H9 (cell line): ENCODE data around the gene EFNA5. TPM values are rescaled to one million over a fixed set of nuclear protein-coding genes. Genes with fewer than 3 reads are reported as not detected.

Experiments used
- DNase-seq: peaks from one replicate; pipeline ENCODE4 v3.0.0-alpha.2; 2017
- H2AFZ ChIP-seq: one replicate; pipeline ENCODE4 v1.6.1; 2013; ENCODE audit warnings: mild to moderate bottlenecking, low read length, control low read depth, moderate library complexity
- H2AK5ac ChIP-seq: 2 replicates; pipeline ENCODE4 v1.6.1; 2013; ENCODE audit warnings: low read length, control low read depth, mixed read lengths; ENCODE audit not compliant: insufficient read length
- H2BK120ac ChIP-seq: one replicate; pipeline ENCODE4 v1.6.1; 2013; ENCODE audit warnings: low read depth, mild to moderate bottlenecking, low read length, control low read depth, inconsistent platforms; ENCODE audit not compliant: poor library complexity, severe bottlenecking
- H2BK12ac ChIP-seq: 2 replicates; pipeline ENCODE4 v1.6.1; 2013; ENCODE audit warnings: low read length, control low read depth, mixed read lengths, low read depth; ENCODE audit not compliant: insufficient read length
- H2BK15ac ChIP-seq: 2 replicates; pipeline ENCODE4 v1.6.1; 2013; ENCODE audit warnings: low read depth, low read length, control low read depth
- H2BK20ac ChIP-seq: one replicate; pipeline ENCODE4 v1.6.1; 2013; ENCODE audit warnings: low read depth, mild to moderate bottlenecking, low read length, control low read depth, inconsistent platforms; ENCODE audit not compliant: poor library complexity, severe bottlenecking
- H2BK5ac ChIP-seq: 2 replicates; pipeline ENCODE4 v1.6.1; 2013; ENCODE audit warnings: low read length, control low read depth, mixed read lengths; ENCODE audit not compliant: insufficient read length
- H3K14ac ChIP-seq: 2 replicates; pipeline ENCODE4 v1.6.1; 2013; ENCODE audit warnings: low read length, control low read depth; ENCODE audit not compliant: insufficient read depth
- H3K18ac ChIP-seq: 2 replicates; pipeline ENCODE4 v1.6.1; 2013; ENCODE audit warnings: low read depth, mild to moderate bottlenecking, mixed read lengths, low read length, control low read depth; ENCODE audit not compliant: insufficient read length
- H3K23ac ChIP-seq: 2 replicates; pipeline ENCODE4 v1.6.1; 2013; ENCODE audit warnings: low read length, control low read depth, mixed read lengths, low read depth; ENCODE audit not compliant: insufficient read length
- H3K23me2 ChIP-seq: 2 replicates; pipeline ENCODE4 v1.6.1; 2013; ENCODE audit warnings: low read depth, mild to moderate bottlenecking, mixed read lengths, low read length, control low read depth; ENCODE audit not compliant: insufficient read length, poor library complexity, severe bottlenecking
- H3K27ac ChIP-seq: 2 replicates; pipeline ENCODE4 v1.5.1; 2013; ENCODE audit warnings: low read length, control low read depth, mixed read lengths, low read depth; ENCODE audit not compliant: insufficient read length
- H3K27me3 ChIP-seq: 2 replicates; pipeline ENCODE4 v1.6.1; 2013; ENCODE audit warnings: low read length, control low read depth, inconsistent platforms; ENCODE audit not compliant: insufficient read depth
- H3K4ac ChIP-seq: 2 replicates; pipeline ENCODE4 v1.6.1; 2013; ENCODE audit warnings: low read depth, mild to moderate bottlenecking, control low read depth, inconsistent platforms, low read length, moderate library complexity
- H3K4me1 ChIP-seq: 2 replicates; pipeline ENCODE4 v1.6.1; 2013; ENCODE audit warnings: low read length, control low read depth, inconsistent platforms; ENCODE audit not compliant: insufficient read depth
- H3K4me2 ChIP-seq: 2 replicates; pipeline ENCODE4 v1.6.1; 2013; ENCODE audit warnings: low read length, control low read depth, mixed read lengths; ENCODE audit not compliant: insufficient read length, insufficient read depth
- H3K56ac ChIP-seq: 2 replicates; pipeline ENCODE4 v1.6.1; 2013; ENCODE audit warnings: low read depth, mild to moderate bottlenecking, mixed read lengths, low read length, control low read depth; ENCODE audit not compliant: insufficient read length
- H3K79me1 ChIP-seq: 2 replicates; pipeline ENCODE4 v1.6.1; 2013; ENCODE audit warnings: low read depth, mild to moderate bottlenecking, moderate library complexity, low read length, control low read depth, inconsistent platforms; ENCODE audit not compliant: insufficient read depth, poor library complexity, severe bottlenecking
- H3K79me2 ChIP-seq: 2 replicates; pipeline ENCODE4 v1.6.1; 2013; ENCODE audit warnings: low read length, control low read depth, inconsistent platforms; ENCODE audit not compliant: insufficient read depth
- H3K9ac ChIP-seq: 2 replicates; pipeline ENCODE4 v1.6.1; 2013; ENCODE audit warnings: low read length, control low read depth, mixed read lengths; ENCODE audit not compliant: insufficient read length; ENCODE audit errors: extremely low read depth
- H3K9me3 ChIP-seq: one replicate; pipeline ENCODE4 v1.6.1; 2013; ENCODE audit warnings: low read depth, low read length, inconsistent platforms; ENCODE audit not compliant: control insufficient read depth
- H3T11ph ChIP-seq: one replicate; pipeline ENCODE4 v1.6.1; 2013; ENCODE audit warnings: mild to moderate bottlenecking, low read length, control low read depth, inconsistent platforms
- H4K20me1 ChIP-seq: one replicate; pipeline ENCODE4 v1.6.1; 2013; ENCODE audit not compliant: control insufficient read depth, insufficient read length, insufficient read depth
- H4K5ac ChIP-seq: 2 replicates; pipeline ENCODE4 v1.6.1; 2013; ENCODE audit warnings: low read depth, mild to moderate bottlenecking, mixed read lengths, low read length, control low read depth; ENCODE audit not compliant: insufficient read length
- H4K8ac ChIP-seq: replicated peaks from 2 replicates; pipeline ENCODE4 v1.6.1; 2013; ENCODE audit warnings: low read length, control low read depth, mixed read lengths, low read depth; ENCODE audit not compliant: insufficient read length
- H4K91ac ChIP-seq: 2 replicates; pipeline ENCODE4 v1.6.1; 2013; ENCODE audit warnings: low read depth, mild to moderate bottlenecking, moderate library complexity, mixed read lengths, low read length, control low read depth; ENCODE audit not compliant: insufficient read length
- H3K27ac Mint-ChIP-seq, 3 experiments: 2 replicates in 2 of 3; 3 replicates in 1 of 3; pipeline ENCODE4 v1.8.0; 2020 to 2021; ENCODE audit warnings: mixed read lengths in 3 of 3, mild to moderate bottlenecking in 1 of 3, moderate library complexity in 1 of 3
- H3K27me3 Mint-ChIP-seq: 2 replicates; pipeline ENCODE4 v1.8.0; 2021; ENCODE audit warnings: low read depth, mild to moderate bottlenecking, moderate library complexity, mixed read lengths
- H3K36me3 Mint-ChIP-seq, 3 experiments: 2 replicates in 2 of 3; 3 replicates in 1 of 3; pipeline ENCODE4 v1.8.0; 2020 to 2021; ENCODE audit warnings: low read depth in 3 of 3, mixed read lengths in 3 of 3; ENCODE audit not compliant: insufficient read depth in 1 of 3
- H3K4me1 Mint-ChIP-seq, 2 experiments: 2 replicates each; pipeline ENCODE4 v1.8.0; 2020; ENCODE audit warnings: mixed read lengths in 2 of 2
- H3K4me3 Mint-ChIP-seq, 2 experiments: 2 replicates in 1 of 2; 3 replicates in 1 of 2; pipeline ENCODE4 v1.8.0; 2020 to 2021; ENCODE audit warnings: mild to moderate bottlenecking in 2 of 2, mixed read lengths in 2 of 2, moderate library complexity in 1 of 2
- H3K9me3 Mint-ChIP-seq, 2 experiments: 2 replicates in 1 of 2; 3 replicates in 1 of 2; pipeline ENCODE4 v1.8.0; 2020; ENCODE audit warnings: mild to moderate bottlenecking in 2 of 2, mixed read lengths in 2 of 2, moderate library complexity in 1 of 2
- CTCF ChIP-seq: fragments of 200-600 bp; sonication (generic); conservative IDR thresholded peaks from 3 replicates; pipeline ENCODE4 v1.8.0; 2021; ENCODE audit warnings: antibody characterized with exemption, mild to moderate bottlenecking
- WGBS: extraction: QIAGEN DNeasy Blood & Tissue Kit; methylation state at CpG from one replicate; pipeline ENCODE4 v1.1.7; 2013; ENCODE audit warnings: missing lambda C conversion rate, low lambda C conversion rate, mixed read lengths; ENCODE audit not compliant: insufficient read length; ENCODE audit errors: extremely low coverage; 5-methylcytosine and 5-hydroxymethylcytosine counted together
- total RNA-seq: library from RNA; stranded (reverse); gene quantifications from 2 replicates; pipeline ENCODE4 v1.2.1, GENCODE V29; 2021

EFNA5 gene
- total RNA-seq, 1 experiment from 2014 or later = 20.4 TPM

- H3K27me3 Mint-ChIP-seq = no peaks in the 10 kb centered on the region
- Histone ChIP-seq H2BK5ac (no peak overlapping the region), H3K23ac (no peak overlapping the region), H3K4ac (no peak overlapping the region), H3K79me1 (no peaks in the 10 kb centered on the region), H3K18ac (no peak overlapping the region), H3K56ac (no peak overlapping the region), H3K9me3 (no peaks in the 10 kb centered on the region), H4K91ac (no peak overlapping the region), H2BK120ac (no peak overlapping the region), H3K4me2 (no peak overlapping the region), H3K4me1 (no peaks in the 10 kb centered on the region), H2AFZ (no peak overlapping the region), H3T11ph (no peak overlapping the region), H3K9ac (no peak overlapping the region), H2AK5ac (no peak overlapping the region), H3K27me3 (no peaks in the 10 kb centered on the region), H3K14ac (no peak overlapping the region), H2BK12ac (no peak overlapping the region), H3K27ac (no peak overlapping the region), H3K23me2 (no peaks in the 10 kb centered on the region), H2BK20ac (no peak overlapping the region), H4K5ac (no peak overlapping the region), H2BK15ac (no peak overlapping the region), H4K20me1 (no peaks in the 10 kb centered on the region), H4K8ac (no peak overlapping the region), H3K79me2 (no peaks in the 10 kb centered on the region)
- peaks cover 3 to 9% (median 5%) of the 10 kb centered on the region in 3 experiments; a peak in 5 of 7 replicates for H3K36me3 Mint-ChIP-seq
- DNase-seq = no peak
- H3K27ac Mint-ChIP-seq = no peak overlapping the region
- WGBS = no CpG with 5 or more reads among the region's 2 CpGs
- peaks cover 8 to 13% of the 10 kb centered on the region in 2 experiments for H3K4me1 Mint-ChIP-seq
- H3K9me3 Mint-ChIP-seq = peaks cover 4 to 5% of the 10 kb centered on the region in 2 experiments; a peak in 2 of 5 replicates
- no peak overlapping the region for H3K4me3 Mint-ChIP-seq
- TF ChIP-seq CTCF = no peak
Observed at GRCh38 chr5:107439832-107440231, 230.9 kb downstream of the EFNA5 start.
